Tibial nerve (tissue), 3 donors: ENCODE data around the gene PFKFB2.

Experiments used
- CTCF ChIP-seq, 5 experiments: fragments of 200-600 bp in 3 of 5; fragments of 450-650 bp in 2 of 5; sonication (generic) in 3 of 5; IDR thresholded peaks; one replicate each; pipeline ENCODE4 v1.5.1; 2016 to 2019; ENCODE audit warnings: antibody characterized with exemption in 5 of 5, mild to moderate bottlenecking in 3 of 5, moderate library complexity in 2 of 5
- POLR2A ChIP-seq, 2 donors: fragments of 450-650 bp; IDR thresholded peaks; one replicate each; pipeline ENCODE4 v1.6.1; 2017; ENCODE audit warnings: antibody characterized with exemption in 2 of 2, mild to moderate bottlenecking in 2 of 2, moderate library complexity in 2 of 2

- TF ChIP-seq CTCF (IDR thresholded peaks at IDR 0.05): no peak
- no peak for TF ChIP-seq POLR2A (IDR thresholded peaks at IDR 0.05)
Measured at GRCh38 chr1:207064561-207064960, 11.5 kb downstream of the PFKFB2 start.
